WTC11 (cell line): ENCODE measurements around the gene SLC6A1. TPM values are rescaled to one million over a fixed set of nuclear protein-coding genes. Genes with fewer than 3 reads are reported as not detected.

ENCODE experiments used
- ATAC-seq: fragments of 200-7000 bp; cut with Tn5 transposase; 2 replicates; pipeline ENCODE4 v1.10.0; 2021; ENCODE audit warnings: mild to moderate bottlenecking, moderate library complexity
- CTCF ChIA-PET: fragments of 300-600 bp; sonication (Branson Sonifier 250); formaldehyde crosslinking; loops from one replicate; lab custom pipeline; 2021; ENCODE audit warnings: antibody characterized with exemption; lab: Charles Lee
- POLR2A ChIA-PET: fragments of 350-600 bp; sonication (Branson Sonifier 250); formaldehyde crosslinking; loops from one replicate; lab custom pipeline; 2021; ENCODE audit warnings: antibody characterized with exemption; lab: Charles Lee
- DNase-seq: peaks from one replicate; pipeline ENCODE4 v3.0.0; 2021; ENCODE audit warnings: low spot score
- H3K27ac Mint-ChIP-seq: 2 replicates; pipeline ENCODE4 v1.8.0; 2021; ENCODE audit warnings: mixed read lengths
- H3K27me3 Mint-ChIP-seq: 2 replicates; pipeline ENCODE4 v1.8.0; 2021; ENCODE audit warnings: low read depth, mild to moderate bottlenecking, moderate library complexity, mixed read lengths
- H3K36me3 Mint-ChIP-seq: 2 replicates; pipeline ENCODE4 v1.8.0; 2021; ENCODE audit warnings: mixed read lengths
- H3K4me1 Mint-ChIP-seq: 2 replicates; pipeline ENCODE4 v1.8.0; 2022; ENCODE audit warnings: mixed read lengths
- H3K4me3 Mint-ChIP-seq: 2 replicates; pipeline ENCODE4 v1.8.0; 2021; ENCODE audit warnings: mild to moderate bottlenecking, moderate library complexity, mixed read lengths
- H3K9me3 Mint-ChIP-seq: 2 replicates; pipeline ENCODE4 v1.8.0; 2021; ENCODE audit warnings: mixed read lengths
- AR ChIP-seq: fragments of 250-450 bp; sonication (Bioruptor Pico); IDR thresholded peaks from 2 replicates; pipeline ENCODE4 v1.9.0; 2021; ENCODE audit warnings: mild to moderate bottlenecking
- ARID4B ChIP-seq: sonication (generic); formaldehyde crosslinking; IDR thresholded peaks from 2 replicates; pipeline ENCODE4 v1.8.0; 2023; ENCODE audit warnings: missing genetic modification reagents, mild to moderate bottlenecking, borderline replicate concordance
- ATF2 ChIP-seq: sonication (generic); formaldehyde crosslinking; IDR thresholded peaks from 2 replicates; pipeline ENCODE4 v1.8.1; 2022; ENCODE audit warnings: low read depth, missing genetic modification reagents, borderline replicate concordance
- CREM ChIP-seq: sonication (generic); formaldehyde crosslinking; IDR thresholded peaks from 2 replicates; pipeline ENCODE4 v1.8.1; 2022; ENCODE audit warnings: mild to moderate bottlenecking, missing genetic modification reagents, moderate library complexity
- E2F4 ChIP-seq: sonication (generic); formaldehyde crosslinking; IDR thresholded peaks from 2 replicates; pipeline ENCODE4 v1.8.1; 2022; ENCODE audit warnings: low read depth, mild to moderate bottlenecking, moderate library complexity, missing genetic modification reagents, borderline replicate concordance
- IRF1 ChIP-seq: sonication (generic); formaldehyde crosslinking; IDR thresholded peaks from 2 replicates; pipeline ENCODE4 v1.8.0; 2023; ENCODE audit warnings: missing genetic modification reagents
- JAZF1 ChIP-seq: fragments of 250-450 bp; sonication (Bioruptor Pico); IDR thresholded peaks from 2 replicates; pipeline ENCODE4 v1.9.0; 2021; ENCODE audit warnings: moderate library complexity, mild to moderate bottlenecking, inconsistent platforms
- MYBL2 ChIP-seq: sonication (generic); formaldehyde crosslinking; IDR thresholded peaks from 2 replicates; pipeline ENCODE4 v1.8.1; 2023; ENCODE audit warnings: mild to moderate bottlenecking, moderate library complexity, missing genetic modification reagents
- NFATC4 ChIP-seq: fragments of 250-450 bp; sonication (Bioruptor Pico); IDR thresholded peaks from 2 replicates; pipeline ENCODE4 v1.9.0; 2021; ENCODE audit warnings: mild to moderate bottlenecking
- NFE2L1 ChIP-seq: sonication (generic); formaldehyde crosslinking; IDR thresholded peaks from 2 replicates; pipeline ENCODE4 v1.8.1; 2023; ENCODE audit warnings: missing genetic modification reagents
- NR1H2 ChIP-seq: sonication (generic); formaldehyde crosslinking; IDR thresholded peaks from 2 replicates; pipeline ENCODE4 v1.9.0; 2021; ENCODE audit warnings: mild to moderate bottlenecking, moderate library complexity, missing genetic modification reagents
- NR3C1 ChIP-seq: sonication (generic); formaldehyde crosslinking; conservative IDR thresholded peaks from 2 replicates; pipeline ENCODE4 v1.8.1; 2023; ENCODE audit warnings: low read depth, mild to moderate bottlenecking, missing genetic modification reagents
- PREB ChIP-seq: sonication (generic); formaldehyde crosslinking; IDR thresholded peaks from 2 replicates; pipeline ENCODE4 v1.8.1; 2022; ENCODE audit warnings: mild to moderate bottlenecking, missing genetic modification reagents, moderate library complexity, borderline replicate concordance
- TEAD1 ChIP-seq: sonication (generic); formaldehyde crosslinking; IDR thresholded peaks from 2 replicates; pipeline ENCODE4 v1.8.0; 2022; ENCODE audit warnings: mild to moderate bottlenecking, missing genetic modification reagents
- ZNF219 ChIP-seq: sonication (generic); formaldehyde crosslinking; IDR thresholded peaks from 2 replicates; pipeline ENCODE4 v1.8.0; 2023; ENCODE audit warnings: missing genetic modification reagents, mild to moderate bottlenecking, borderline replicate concordance
- total RNA-seq: library from RNA; stranded (reverse); gene quantifications from 3 replicates; pipeline ENCODE4 v1.2.3, GENCODE V29; 2021

SLC6A1 gene
- total RNA-seq, 1 experiment from 2014 or later, result 0.72 TPM

GRCh38 chr3:11015369-11015768 is 22.8 kb downstream of the SLC6A1 start (continued):
- TF ChIP-seq ZNF219 (CRISPR knock-in tag) (no peak), JAZF1 (CRISPR knock-in tag) (no peak), IRF1 (CRISPR knock-in tag) (no peak), ARID4B (CRISPR knock-in tag) (no peak), TEAD1 (no peak), E2F4 (CRISPR knock-in tag) (no peak), NFE2L1 (CRISPR knock-in tag) (no peak)

- ChIA-PET POLR2A (no interaction called here), CTCF (interaction anchor here (1.2 to 1.7 kb wide), 2 partner anchors 9 to 69 kb away, joined by 3 to 14 read pairs; no protein-coding TSS in a partner anchor)
- TF ChIP-seq E2F4 (CRISPR knock-in tag) (no peak), MYBL2 (CRISPR knock-in tag) (no peak), NR1H2 (CRISPR knock-in tag) (no peak), AR (CRISPR knock-in tag) (no peak)
- ATAC-seq, result no peak
- Mint-ChIP-seq H3K4me1 (no peaks in the 10 kb centered on the region), H3K36me3 (no peaks in the 10 kb centered on the region), H3K27me3 (peaks cover 3% of the 10 kb centered on the region; the same call in 1 of the 2 replicates), H3K4me3 (no peak overlapping the region), H3K27ac (no peak overlapping the region), H3K9me3 (no peaks in the 10 kb centered on the region)
- no peak for DNase-seq
Observed at GRCh38 chr3:11016727-11017126, 24.2 kb downstream of the SLC6A1 start.

GRCh38 chr3:11019116-11019819 is 26.7 kb downstream of the SLC6A1 start:
- Mint-ChIP-seq H3K36me3 (no peaks in the 10 kb centered on the region), H3K4me3 (no peak overlapping the region), H3K9me3 (no peaks in the 10 kb centered on the region), H3K27me3 (no peaks in the 10 kb centered on the region), H3K27ac (no peak overlapping the region), H3K4me1 (no peaks in the 10 kb centered on the region)
- CTCF ChIA-PET, result interaction anchor here (0.9 kb wide), 1 partner anchor 11 kb away, joined by 3 read pairs; no protein-coding TSS in a partner anchor
- no peak for ATAC-seq
- POLR2A ChIA-PET, result no interaction called here
- DNase-seq, result no peak
- TF ChIP-seq NR3C1 (CRISPR knock-in tag) (no peak), ATF2 (CRISPR knock-in tag) (no peak), ZNF219 (CRISPR knock-in tag) (no peak), PREB (CRISPR knock-in tag) (no peak), NFATC4 (CRISPR knock-in tag) (no peak), CREM (CRISPR knock-in tag) (no peak)
